ENCODE data around the gene GTF2A1.

- TF ChIP-seq EZH2 (IDR thresholded peaks at IDR 0.05; ENCODE audit: insufficient read depth, poor library complexity, severe bottlenecking) (no peak), EZH2phosphoT487 (IDR thresholded peaks at IDR 0.05; ENCODE audit: insufficient read depth, low read depth) (no peak)
These were observed 254 bp downstream of the GTF2A1 start for GRCh38 chr14:81220580-81220829.
